Kidney (tissue), 14 donors: ENCODE measurements around the gene TMEM218. TPM values are rescaled to one million over a fixed set of nuclear protein-coding genes. Genes with fewer than 3 reads are reported as not detected.

Experiments used
- DNase-seq, 5 donors: peaks; one replicate each; pipeline ENCODE4 v3.0.0-alpha.2; 2013 to 2020
- FAIRE-seq: peaks from 2 replicates; lab custom pipeline; 2012; peaks lifted over from hg19 to GRCh38; lab: Jason Lieb, UNC
- H3K27ac ChIP-seq, 2 donors: one replicate each; pipeline ENCODE4 v1.7.0; 2013; ENCODE audit warnings: low read depth in 2 of 2, low read length in 2 of 2, inconsistent platforms in 1 of 2
- H3K27me3 ChIP-seq: one replicate; pipeline ENCODE4 v1.7.1; 2013; ENCODE audit warnings: low read length, inconsistent platforms; ENCODE audit not compliant: control insufficient read depth, insufficient read depth
- H3K36me3 ChIP-seq, 3 donors: one replicate each; pipeline versions ENCODE4 v1.7.0 to v1.7.1; 2013; ENCODE audit warnings: low read length in 3 of 3, control low read depth in 1 of 3, inconsistent platforms in 1 of 3; ENCODE audit not compliant: insufficient read depth in 3 of 3, control insufficient read depth in 2 of 3
- H3K4me1 ChIP-seq, 3 donors: one replicate each; pipeline versions ENCODE4 v1.7.0 to v1.7.1; 2013; ENCODE audit warnings: low read length in 3 of 3, inconsistent platforms in 1 of 3, low read depth in 1 of 3; ENCODE audit not compliant: control insufficient read depth in 2 of 3, insufficient read depth in 2 of 3
- H3K4me3 ChIP-seq, 3 donors: one replicate each; pipeline versions ENCODE4 v1.7.0 to v1.8.1; 2013; ENCODE audit warnings: low read length in 3 of 3, control low read depth in 1 of 3, inconsistent platforms in 1 of 3
- H3K9ac ChIP-seq, 3 donors: one replicate each; pipeline versions ENCODE4 v1.7.0 to v1.7.1; 2013; ENCODE audit warnings: low read length in 3 of 3, control low read depth in 1 of 3, inconsistent platforms in 1 of 3
- H3K9me3 ChIP-seq, 3 donors: one replicate each; pipeline versions ENCODE4 v1.7.0 to v1.7.1; 2013; ENCODE audit warnings: low read length in 3 of 3, control low read depth in 1 of 3, inconsistent platforms in 1 of 3; ENCODE audit not compliant: control insufficient read depth in 2 of 3, insufficient read depth in 1 of 3
- CTCF ChIP-seq: IDR thresholded peaks from 3 replicates; pipeline ENCODE4 v1.5.1; 2012; ENCODE audit warnings: mild to moderate bottlenecking, moderate library complexity, borderline replicate concordance; ENCODE audit not compliant: insufficient read depth; ENCODE audit errors: extremely low read depth
- intact Hi-C: fragments of 100-400 bp; cut with DNase I; formaldehyde crosslinking; loops from one replicate; pipeline ENCODE4 v1.11.1; 2022
- polyA plus RNA-seq: library from polyadenylated mRNA; stranded (reverse); fragments of 350-450 nt; fragmentation: Illumina TruSeq; extraction: RNeasy Lipid Tissue Mini Kit (QIAGEN cat#74804); gene quantifications from one replicate; pipeline ENCODE4 v1.2.3, GENCODE V29; 2014; ENCODE audit warnings: low read depth, low replicate concordance; ENCODE audit not compliant: insufficient read depth
- total RNA-seq: library from RNA; stranded (reverse); fragmentation: NEBNext Ultra II Directional; extraction: Animal tissue kit (Norgen Biotek cat#: 25700); gene quantifications from one replicate; pipeline ENCODE4 v1.2.1, GENCODE V29; 2021
- donor health status: control.
- donor health status: control.
- donor health status: control.
- donor health status: control.
- donor health status: control.
- donor health status: DM: yes; HTN: yes; CAD: no.
- donor health status: Normal renal cell carcinoma (clear cell type).

TMEM218 gene
- total and polyA plus RNA-seq, 2 donors from 2014 or later: 22.9 to 33.4 TPM

- Histone ChIP-seq H3K9ac (no peak overlapping the region), H3K4me1 (no peaks in the 10 kb centered on the region), H3K27ac (no peak overlapping the region), H3K36me3 (no peaks in the 10 kb centered on the region), H3K27me3 (no peaks in the 10 kb centered on the region), H3K4me3 (no peak overlapping the region), H3K9me3 (no peaks in the 10 kb centered on the region)
- intact Hi-C loops: no loop called here
- DNase-seq (no peak), FAIRE-seq (no peak)
- TF ChIP-seq CTCF: no peak
Observed at GRCh38 chr11:125076378-125076945, 35.0 kb downstream of the TMEM218 start.

GRCh38 chr11:125075900-125076317, 35.5 kb downstream of the TMEM218 start:
- H3K36me3 ChIP-seq: no peaks in the 10 kb centered on the region
- no peak overlapping the region for H3K4me3 ChIP-seq
- no peaks in the 10 kb centered on the region for H3K27me3 ChIP-seq
- H3K4me1 ChIP-seq: no peaks in the 10 kb centered on the region
- no peaks in the 10 kb centered on the region for H3K9me3 ChIP-seq
- H3K27ac ChIP-seq: no peak overlapping the region
- no peak for TF ChIP-seq CTCF
- intact Hi-C loops: no loop called here
- FAIRE-seq (no peak), DNase-seq (no peak)
- H3K9ac ChIP-seq: no peak overlapping the region

GRCh38 chr11:125075242-125075625, 36.2 kb downstream of the TMEM218 start:
- no peaks in the 10 kb centered on the region for H3K36me3 ChIP-seq
- no peaks in the 10 kb centered on the region for H3K4me1 ChIP-seq
- H3K27ac ChIP-seq: no peak overlapping the region
- DNase-seq (no peak), FAIRE-seq (no peak)
- no peaks in the 10 kb centered on the region for H3K27me3 ChIP-seq
- intact Hi-C loops: no loop called here
- no peak for TF ChIP-seq CTCF
- no peak overlapping the region for H3K9ac ChIP-seq
- no peaks in the 10 kb centered on the region for H3K9me3 ChIP-seq
- no peak overlapping the region for H3K4me3 ChIP-seq
